MM.1S (cell line): ENCODE measurements around the gene CD9.

Experiments used
- CTCF ChIP-seq: fragments of 300-600 bp; sonication (generic); IDR thresholded peaks from 2 replicates; pipeline ENCODE4 v1.5.1; 2016; ENCODE audit warnings: antibody characterized with exemption, low read length, mixed read lengths
- EZH2 ChIP-seq: fragments of 300-600 bp; sonication (generic); optimal IDR thresholded peaks from 2 replicates; pipeline ENCODE3; 2017; ENCODE audit warnings: low read depth, mild to moderate bottlenecking, antibody characterized with exemption, low read length, mixed read lengths
- EZH2phosphoT487 ChIP-seq: fragments of 300-600 bp; sonication (generic); IDR thresholded peaks from 2 replicates; pipeline ENCODE4 v1.6.1; 2018; ENCODE audit warnings: antibody characterized with exemption, low read length

- TF ChIP-seq CTCF, result no peak
- TF ChIP-seq EZH2, result no peak
- TF ChIP-seq EZH2phosphoT487, result no peak
Observed at GRCh38 chr12:6280053-6280469, 79.9 kb downstream of the CD9 start.
